Stimulated activated memory B cell treated with anti-CD40 and anti-IgM and Interleukin-4, amounts not matched to agents 10 μg/mL and 1 μg/mL and 100 μg/mL, for 72 hours (primary cell): ENCODE data around the gene PHLDB2.

ENCODE experiments used
- ATAC-seq: fragments of 150-1000 bp; cut with Tn5 transposase; 2 replicates; pipeline ENCODE4 v1.10.0; 2021
- H3K27ac Mint-ChIP-seq: one replicate; pipeline ENCODE4 v1.8.0; 2022; ENCODE audit warnings: mild to moderate bottlenecking, mixed read lengths
- H3K27me3 Mint-ChIP-seq: one replicate; pipeline ENCODE4 v1.8.0; 2022; ENCODE audit warnings: mixed read lengths
- H3K36me3 Mint-ChIP-seq: one replicate; pipeline ENCODE4 v1.8.0; 2022; ENCODE audit warnings: mixed read lengths
- H3K4me1 Mint-ChIP-seq: one replicate; pipeline ENCODE4 v1.8.0; 2022; ENCODE audit warnings: mixed read lengths
- H3K4me3 Mint-ChIP-seq: one replicate; pipeline ENCODE4 v1.8.0; 2022; ENCODE audit warnings: mild to moderate bottlenecking, moderate library complexity, mixed read lengths
- H3K9me3 Mint-ChIP-seq: one replicate; pipeline ENCODE4 v1.8.0; 2022; ENCODE audit warnings: mixed read lengths

PHLDB2 gene

DNA sequence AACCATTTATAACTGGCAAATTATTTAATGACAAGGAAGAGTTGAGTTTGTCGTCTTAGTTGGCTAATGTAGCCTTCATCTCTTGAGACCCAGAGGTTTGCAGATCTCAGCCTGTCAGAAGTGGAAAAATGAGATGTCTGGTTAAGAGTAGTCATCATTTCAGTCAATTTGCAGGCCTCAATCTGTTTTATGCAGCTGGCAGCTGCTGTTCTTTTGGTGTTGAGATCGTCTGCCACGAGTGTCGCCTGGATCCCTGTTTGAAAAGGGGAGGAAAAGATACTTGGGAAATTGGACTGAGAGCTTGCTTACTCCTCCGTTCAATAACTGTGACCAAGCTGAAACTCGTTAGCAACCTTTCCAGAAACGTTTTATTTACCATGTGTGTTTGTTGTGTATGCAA lies 2.3 kb downstream of the PHLDB2 start:
- H3K27ac Mint-ChIP-seq = no peak overlapping the region
- no peak overlapping the region for H3K4me3 Mint-ChIP-seq
- no peaks in the 10 kb centered on the region for H3K9me3 Mint-ChIP-seq
- peaks cover 21% of the 10 kb centered on the region for H3K4me1 Mint-ChIP-seq
- no peak for ATAC-seq
- no peaks in the 10 kb centered on the region for H3K36me3 Mint-ChIP-seq
- H3K27me3 Mint-ChIP-seq = peaks cover 19% of the 10 kb centered on the region

DNA sequence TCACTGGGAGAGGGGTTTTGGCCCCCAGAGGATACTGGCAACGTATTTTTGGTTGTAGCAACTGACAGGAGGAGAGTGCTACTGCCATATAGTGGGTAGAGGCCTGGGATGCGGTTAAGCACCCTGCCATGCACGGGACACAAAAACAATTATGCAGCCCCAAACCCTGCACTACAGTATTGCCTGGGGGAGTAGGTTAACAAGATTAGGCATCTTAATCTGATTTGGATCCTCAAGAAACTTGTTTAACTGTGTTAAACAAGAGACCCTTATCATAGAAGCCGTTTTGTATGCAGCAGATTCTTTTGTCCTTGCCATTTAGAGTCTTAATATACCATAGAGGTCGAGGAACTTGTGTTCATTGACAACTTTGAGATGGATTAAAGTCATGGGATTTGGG lies 3.4 kb downstream of the PHLDB2 start:
- Mint-ChIP-seq H3K9me3 (no peaks in the 10 kb centered on the region), H3K4me3 (no peak overlapping the region), H3K36me3 (no peaks in the 10 kb centered on the region), H3K4me1 (peaks cover 21% of the 10 kb centered on the region), H3K27me3 (peaks cover 13% of the 10 kb centered on the region), H3K27ac (no peak overlapping the region)
- ATAC-seq = no peak

DNA sequence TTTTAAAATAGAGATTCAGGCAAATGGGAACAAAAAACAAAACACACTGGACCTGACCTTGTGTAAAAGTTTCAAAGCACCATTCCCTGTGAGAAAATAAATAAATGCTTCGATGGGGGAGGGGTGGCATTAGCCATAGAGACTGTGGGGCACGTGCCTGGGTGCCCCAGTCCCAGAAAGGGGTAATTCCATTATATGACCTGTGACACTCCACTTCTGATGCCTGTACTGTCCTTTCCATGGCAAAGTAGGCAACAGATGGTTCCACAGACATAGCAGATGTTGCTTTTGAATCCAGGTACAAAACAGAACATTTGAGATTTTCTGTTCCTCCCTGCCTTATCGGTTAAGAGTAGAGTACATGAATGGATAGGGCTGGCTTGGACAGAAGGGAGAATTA lies 3.9 kb downstream of the PHLDB2 start:
- ATAC-seq = no peak
- no peaks in the 10 kb centered on the region for H3K36me3 Mint-ChIP-seq
- no peak overlapping the region for H3K27ac Mint-ChIP-seq
- no peaks in the 10 kb centered on the region for H3K9me3 Mint-ChIP-seq
- H3K4me1 Mint-ChIP-seq = peaks cover 21% of the 10 kb centered on the region
- H3K27me3 Mint-ChIP-seq = peaks cover 7% of the 10 kb centered on the region
- H3K4me3 Mint-ChIP-seq = no peak overlapping the region

DNA sequence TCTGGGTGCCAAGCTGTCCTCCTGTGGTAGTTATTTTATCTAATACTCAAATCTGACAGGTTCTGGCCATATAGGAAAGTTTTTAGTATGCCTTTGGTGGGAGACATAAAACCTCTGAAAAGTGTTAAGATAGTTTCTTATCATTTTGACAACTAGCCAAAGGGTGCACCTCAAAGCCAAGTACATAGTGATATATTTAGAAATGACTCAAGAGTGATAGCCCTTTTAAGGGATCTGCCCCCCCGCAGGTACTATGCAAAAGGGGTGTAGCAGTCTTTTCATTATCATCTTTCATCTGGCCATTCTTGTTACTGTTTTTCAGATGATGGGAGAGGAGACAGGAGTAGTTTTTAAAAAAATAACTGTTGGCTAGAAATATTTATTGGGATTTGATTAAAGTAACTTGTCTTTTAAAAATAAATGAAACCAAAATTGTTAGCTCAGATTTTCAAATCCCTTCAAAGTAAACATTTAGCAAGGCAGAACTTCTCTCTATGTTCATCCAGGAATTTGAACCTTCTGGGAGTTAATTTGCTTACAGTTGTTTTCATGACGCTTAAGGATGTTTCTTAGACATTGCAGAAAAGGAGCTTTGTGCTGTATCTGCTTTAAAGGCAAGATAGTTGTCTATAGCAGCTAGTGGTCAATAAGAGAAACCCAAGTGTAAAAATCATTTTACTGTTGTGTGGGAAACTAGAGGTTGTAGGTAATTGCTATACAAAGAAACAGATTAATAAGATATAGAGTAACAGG lies 5.1 kb downstream of the PHLDB2 start:
- no peak overlapping the region for H3K27ac Mint-ChIP-seq

DNA sequence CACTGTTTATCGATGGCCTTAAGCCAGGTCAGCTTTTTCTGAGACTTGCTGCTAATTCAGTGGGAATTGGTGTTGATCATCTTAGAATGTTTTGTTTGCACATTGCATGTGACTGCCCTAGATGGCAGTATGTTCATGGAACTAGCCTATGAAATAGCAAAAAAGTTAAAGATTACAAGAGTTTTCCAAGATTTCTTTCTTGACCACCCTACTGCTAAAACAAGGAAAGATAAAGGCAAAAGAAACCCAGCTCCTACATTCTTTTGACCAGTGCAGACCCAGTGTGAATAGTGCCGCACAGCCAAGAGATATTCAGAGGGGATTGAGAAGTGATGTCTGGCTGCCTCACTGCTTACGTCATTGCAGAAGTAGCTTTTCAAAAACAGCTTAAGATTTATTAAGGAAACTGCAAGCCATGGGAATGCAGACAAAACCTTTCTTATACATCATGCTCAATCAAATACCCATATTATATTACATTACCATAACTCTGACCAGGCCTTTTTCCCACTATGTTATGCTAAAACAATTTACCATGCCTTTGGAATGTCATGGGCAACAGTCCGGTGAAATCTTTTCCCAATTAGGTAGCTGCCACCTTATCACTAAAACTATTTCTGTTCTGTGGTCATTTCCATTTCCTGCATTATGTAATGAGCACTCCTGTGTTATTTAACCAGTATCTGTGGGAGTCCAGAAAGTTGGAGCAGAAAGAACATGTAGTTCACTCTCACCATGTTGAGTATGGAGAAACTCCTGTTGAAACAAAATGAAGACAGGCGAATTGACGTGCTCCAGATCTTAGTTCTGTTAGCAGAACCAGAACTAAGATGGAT lies 6.0 kb downstream of the PHLDB2 start:
- no peaks in the 10 kb centered on the region for H3K9me3 Mint-ChIP-seq
- no peaks in the 10 kb centered on the region for H3K36me3 Mint-ChIP-seq
- H3K27ac Mint-ChIP-seq = no peak overlapping the region
- no peak for ATAC-seq
- H3K27me3 Mint-ChIP-seq = peaks cover 7% of the 10 kb centered on the region
- peaks cover 11% of the 10 kb centered on the region for H3K4me1 Mint-ChIP-seq
- no peak overlapping the region for H3K4me3 Mint-ChIP-seq

More for the DNA sequence above, 5.1 kb downstream of the PHLDB2 start:
- Mint-ChIP-seq H3K9me3 (no peaks in the 10 kb centered on the region), H3K4me1 (peaks cover 18% of the 10 kb centered on the region), H3K4me3 (no peak overlapping the region), H3K27me3 (peaks cover 7% of the 10 kb centered on the region), H3K36me3 (no peaks in the 10 kb centered on the region)
- no peak for ATAC-seq

DNA sequence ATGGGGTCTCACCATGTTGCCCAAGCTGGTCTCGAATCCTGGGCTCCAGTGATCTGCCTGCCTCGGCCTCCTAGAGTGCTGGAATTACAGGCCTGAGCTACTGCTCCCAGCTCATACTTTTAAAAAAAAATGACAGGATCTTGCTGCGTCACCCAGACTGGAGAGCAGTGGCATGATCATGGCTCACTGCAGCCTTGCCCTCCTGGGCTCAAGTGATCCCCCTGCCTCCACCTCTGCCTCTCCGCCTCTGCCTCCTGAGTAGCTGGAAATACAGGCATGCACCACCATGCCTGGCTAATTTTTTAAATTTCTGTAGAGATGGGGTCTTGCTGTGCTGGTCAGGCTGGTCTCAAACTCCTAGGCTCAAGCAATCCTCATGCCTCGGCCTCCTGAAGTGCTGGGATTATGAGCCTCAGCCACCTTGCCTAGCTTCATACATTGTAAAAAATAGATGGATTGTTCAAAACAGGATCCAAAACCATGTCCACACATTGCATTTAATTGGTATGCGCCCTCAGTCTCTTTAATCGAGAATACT lies 8.9 kb downstream of the PHLDB2 start:
- Mint-ChIP-seq H3K4me3 (no peak overlapping the region), H3K27ac (no peak overlapping the region), H3K27me3 (peaks cover 7% of the 10 kb centered on the region), H3K36me3 (no peaks in the 10 kb centered on the region), H3K4me1 (no peaks in the 10 kb centered on the region), H3K9me3 (no peaks in the 10 kb centered on the region)
- ATAC-seq = no peak

DNA sequence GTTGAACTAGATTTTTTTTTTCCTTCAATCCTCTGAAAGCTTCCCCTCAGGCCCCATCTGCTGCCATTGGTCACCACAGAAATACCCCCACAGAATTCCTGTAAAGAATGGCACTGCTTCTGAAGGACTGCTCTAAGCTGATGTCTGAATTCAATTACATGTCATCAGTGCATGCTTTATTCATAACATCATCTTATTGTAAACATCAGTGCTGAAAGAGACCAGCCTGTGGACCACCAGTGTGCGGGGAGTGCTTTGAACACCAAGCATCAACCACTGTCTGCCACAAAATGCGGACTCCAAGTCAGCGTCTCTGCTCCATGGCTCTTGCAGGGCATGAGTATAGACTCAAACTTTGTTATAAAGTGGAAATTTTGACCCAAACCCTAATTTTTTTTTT lies 11.6 kb downstream of the PHLDB2 start:
- Mint-ChIP-seq H3K36me3 (no peaks in the 10 kb centered on the region), H3K4me1 (no peaks in the 10 kb centered on the region), H3K27me3 (peaks cover 7% of the 10 kb centered on the region), H3K9me3 (no peaks in the 10 kb centered on the region), H3K4me3 (no peak overlapping the region), H3K27ac (no peak overlapping the region)
- ATAC-seq = no peak

DNA sequence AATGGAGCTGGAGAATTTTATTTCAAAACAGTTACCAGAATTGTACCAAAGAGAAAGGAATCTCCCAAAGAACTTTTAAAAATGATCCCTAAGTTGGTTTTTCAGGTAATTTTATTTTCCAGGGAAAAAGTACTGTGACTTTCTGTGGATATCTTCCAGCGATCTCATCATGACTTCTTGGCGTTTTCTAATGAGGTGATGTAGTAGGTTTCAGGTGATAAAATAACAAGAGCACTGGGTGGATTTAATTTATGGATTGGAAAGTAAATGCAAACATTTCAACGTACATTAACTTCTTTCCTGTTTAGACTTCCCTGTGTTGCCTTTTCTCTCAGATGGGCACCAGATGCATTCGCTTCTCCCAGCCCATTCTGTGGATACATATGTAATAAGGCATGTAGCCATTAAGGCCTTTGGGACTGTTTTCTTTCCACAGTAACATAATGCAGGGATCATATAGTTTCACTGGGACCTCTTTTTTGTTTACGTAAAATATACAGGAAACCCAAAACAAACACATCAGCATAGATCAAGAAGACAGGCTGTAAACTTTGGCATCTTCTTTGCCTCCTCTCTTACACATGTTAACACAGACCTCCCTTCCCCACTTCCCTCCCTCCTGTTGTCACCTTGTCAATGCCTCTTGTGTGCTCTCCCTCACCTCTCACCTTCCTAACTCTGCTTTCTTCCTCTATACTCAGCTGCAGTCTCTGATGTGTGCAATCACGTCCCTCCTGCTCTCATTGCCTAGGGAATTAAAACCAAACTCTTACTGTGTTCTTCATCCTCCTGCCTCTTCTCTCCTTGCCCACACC lies 13.0 kb downstream of the PHLDB2 start:
- no peaks in the 10 kb centered on the region for H3K9me3 Mint-ChIP-seq
- H3K27me3 Mint-ChIP-seq = no peaks in the 10 kb centered on the region
- no peaks in the 10 kb centered on the region for H3K4me1 Mint-ChIP-seq
- no peak overlapping the region for H3K27ac Mint-ChIP-seq
- no peak for ATAC-seq
- H3K36me3 Mint-ChIP-seq = no peaks in the 10 kb centered on the region
- H3K4me3 Mint-ChIP-seq = no peak overlapping the region

DNA sequence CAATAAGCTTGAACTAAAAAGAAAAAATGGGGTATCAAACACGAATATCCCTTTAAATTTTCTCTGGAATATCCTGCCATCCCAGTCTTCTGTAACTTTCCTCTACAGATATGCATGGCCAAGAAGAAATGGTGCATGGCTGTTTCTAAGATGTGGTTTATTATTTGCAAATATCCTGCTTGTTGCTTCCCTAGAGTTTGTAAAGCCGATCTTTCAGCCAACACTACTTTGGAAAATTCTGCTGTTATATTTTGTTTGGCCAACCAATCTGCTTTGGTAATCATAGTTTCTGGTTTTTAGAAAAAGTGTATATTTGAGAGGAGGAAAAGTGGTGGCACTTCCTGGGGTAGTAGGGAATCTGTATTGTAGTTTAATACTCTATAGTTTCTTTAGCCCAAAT lies 13.9 kb downstream of the PHLDB2 start:
- no peak for ATAC-seq
- H3K4me1 Mint-ChIP-seq = no peaks in the 10 kb centered on the region
- no peak overlapping the region for H3K27ac Mint-ChIP-seq
- no peaks in the 10 kb centered on the region for H3K27me3 Mint-ChIP-seq
- no peaks in the 10 kb centered on the region for H3K36me3 Mint-ChIP-seq
- no peak overlapping the region for H3K4me3 Mint-ChIP-seq
- no peaks in the 10 kb centered on the region for H3K9me3 Mint-ChIP-seq

DNA sequence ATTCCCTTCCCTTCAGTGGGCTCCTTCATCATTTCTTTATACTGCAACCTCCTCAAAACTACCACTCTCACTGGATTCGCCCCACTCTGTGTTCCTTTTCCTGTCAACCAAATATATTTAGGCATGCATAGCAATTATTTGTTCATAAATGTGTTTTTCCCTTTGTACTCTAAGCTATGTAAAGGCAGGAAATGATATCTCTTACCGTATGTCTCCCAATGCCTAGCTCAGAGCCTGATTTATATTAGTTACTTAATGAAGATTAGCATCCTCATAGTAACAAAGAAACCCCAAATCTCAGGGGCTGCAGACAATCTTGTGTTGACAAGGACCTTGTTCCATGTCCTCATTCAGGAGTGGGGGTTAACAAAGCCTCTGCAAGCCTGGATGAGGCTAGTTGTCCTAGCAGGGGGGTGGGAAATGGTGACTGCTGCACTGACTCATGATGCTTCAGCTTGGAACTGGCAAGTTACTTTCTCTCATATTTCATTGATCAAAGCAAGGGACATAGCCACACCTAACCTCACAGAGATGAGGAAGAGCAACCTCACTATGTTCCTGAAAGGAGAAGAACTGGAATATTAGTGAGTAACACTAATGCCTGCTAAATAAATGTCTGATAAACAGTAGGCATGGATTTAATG lies 15.2 kb downstream of the PHLDB2 start:
- no peak for ATAC-seq
- no peaks in the 10 kb centered on the region for H3K27me3 Mint-ChIP-seq
- H3K27ac Mint-ChIP-seq = no peak overlapping the region
- H3K9me3 Mint-ChIP-seq = no peaks in the 10 kb centered on the region
- no peaks in the 10 kb centered on the region for H3K36me3 Mint-ChIP-seq
- H3K4me3 Mint-ChIP-seq = no peak overlapping the region
- H3K4me1 Mint-ChIP-seq = no peaks in the 10 kb centered on the region

DNA sequence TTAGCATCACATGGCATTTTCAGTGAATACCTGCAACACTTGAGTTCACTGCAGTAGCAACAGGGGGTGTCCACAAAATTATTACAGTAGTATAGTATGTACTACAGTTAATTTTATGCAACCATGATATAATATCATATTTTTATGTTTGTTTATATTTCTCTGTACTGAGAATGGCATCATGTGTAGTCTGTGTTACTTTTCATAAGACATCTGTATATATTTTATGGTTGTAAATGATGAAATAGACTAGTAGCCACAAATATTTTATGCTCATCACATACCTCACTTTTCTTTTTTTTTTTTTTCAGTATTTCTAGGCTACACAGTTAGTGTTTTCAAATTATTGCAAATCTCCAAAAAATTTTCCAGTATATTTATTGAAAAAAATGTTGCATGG lies 22.4 kb downstream of the PHLDB2 start:
- H3K27me3 Mint-ChIP-seq = no peaks in the 10 kb centered on the region
- H3K4me3 Mint-ChIP-seq = no peak overlapping the region
- H3K27ac Mint-ChIP-seq = no peak overlapping the region
- peaks cover 3% of the 10 kb centered on the region for H3K9me3 Mint-ChIP-seq
- no peaks in the 10 kb centered on the region for H3K4me1 Mint-ChIP-seq
- no peak for ATAC-seq
- H3K36me3 Mint-ChIP-seq = no peaks in the 10 kb centered on the region

DNA sequence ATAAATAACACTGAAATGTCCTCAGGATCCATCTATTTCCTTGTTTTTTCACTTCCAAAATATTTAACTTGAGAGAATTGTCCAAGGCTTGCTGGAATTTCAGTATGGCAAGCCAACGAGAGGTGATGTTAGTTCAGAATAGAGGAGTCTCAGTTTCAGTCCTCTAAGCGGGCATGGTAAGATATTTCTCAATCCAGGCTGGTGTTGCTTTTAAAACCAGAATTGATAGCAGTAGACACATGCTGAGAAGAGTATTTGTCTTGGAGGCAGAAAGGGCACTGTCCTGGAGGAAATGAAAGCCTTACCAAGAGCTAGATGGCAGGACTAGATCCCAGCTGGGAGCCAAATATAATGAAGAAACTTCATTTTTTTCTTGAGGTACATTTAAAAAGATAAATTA lies 23.1 kb downstream of the PHLDB2 start:
- Mint-ChIP-seq H3K4me1 (no peaks in the 10 kb centered on the region), H3K27me3 (no peaks in the 10 kb centered on the region), H3K27ac (no peak overlapping the region), H3K9me3 (peaks cover 3% of the 10 kb centered on the region), H3K36me3 (no peaks in the 10 kb centered on the region), H3K4me3 (no peak overlapping the region)
- no peak for ATAC-seq

DNA sequence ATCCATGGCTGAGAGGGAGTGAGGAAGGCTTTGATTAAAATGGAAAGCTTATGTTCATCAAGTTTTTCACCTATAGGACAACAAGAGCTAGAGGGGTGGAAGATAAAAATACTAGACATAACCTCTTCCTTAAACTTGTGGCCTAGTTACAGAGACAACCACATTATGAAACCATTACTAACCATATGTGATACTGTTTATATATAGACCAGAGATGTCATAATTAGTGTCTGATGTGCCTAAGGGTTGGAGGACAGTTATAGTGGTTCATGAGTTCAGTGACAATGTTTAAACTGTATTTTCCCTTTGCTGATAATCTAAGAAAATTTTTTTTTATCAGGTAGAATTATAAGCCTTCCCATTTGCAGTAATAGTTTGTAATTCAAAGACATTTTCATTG lies 23.7 kb downstream of the PHLDB2 start:
- peak; percentile 39 for ATAC-seq
- no peaks in the 10 kb centered on the region for H3K4me1 Mint-ChIP-seq
- H3K4me3 Mint-ChIP-seq = no peak overlapping the region
- H3K9me3 Mint-ChIP-seq = peaks cover 3% of the 10 kb centered on the region
- no peaks in the 10 kb centered on the region for H3K36me3 Mint-ChIP-seq
- H3K27ac Mint-ChIP-seq = no peak overlapping the region
- no peaks in the 10 kb centered on the region for H3K27me3 Mint-ChIP-seq

DNA sequence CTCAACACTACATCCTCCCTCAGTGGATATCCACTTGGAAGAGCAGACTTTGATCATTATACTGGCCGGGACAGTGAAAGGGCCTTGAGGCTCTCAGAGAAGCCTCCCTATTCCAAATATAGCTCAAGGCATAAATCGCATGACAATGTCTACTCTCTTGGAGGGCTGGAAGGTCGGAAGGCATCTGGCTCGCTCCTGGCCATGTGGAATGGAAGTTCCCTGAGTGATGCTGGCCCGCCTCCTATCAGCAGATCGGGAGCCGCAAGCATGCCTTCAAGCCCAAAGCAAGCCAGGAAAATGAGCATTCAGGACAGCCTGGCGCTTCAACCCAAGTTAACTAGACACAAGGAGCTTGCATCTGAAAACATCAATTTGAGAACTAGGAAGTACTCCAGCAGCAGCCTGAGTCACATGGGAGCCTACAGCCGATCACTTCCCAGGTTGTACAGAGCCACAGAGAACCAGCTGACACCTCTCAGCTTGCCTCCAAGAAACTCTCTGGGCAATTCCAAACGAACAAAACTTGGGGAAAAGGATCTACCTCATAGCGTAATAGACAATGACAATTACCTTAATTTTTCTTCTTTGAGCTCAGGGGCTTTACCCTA lies 25.4 kb downstream of the PHLDB2 start:
- no peaks in the 10 kb centered on the region for H3K27me3 Mint-ChIP-seq
- no peaks in the 10 kb centered on the region for H3K4me1 Mint-ChIP-seq
- H3K27ac Mint-ChIP-seq = no peak overlapping the region
- peaks cover 3% of the 10 kb centered on the region for H3K9me3 Mint-ChIP-seq
- H3K4me3 Mint-ChIP-seq = no peak overlapping the region
- H3K36me3 Mint-ChIP-seq = no peaks in the 10 kb centered on the region
- no peak for ATAC-seq
